Measurements from ENCODE around the gene FAM43A.

FAM43A gene

DNA sequence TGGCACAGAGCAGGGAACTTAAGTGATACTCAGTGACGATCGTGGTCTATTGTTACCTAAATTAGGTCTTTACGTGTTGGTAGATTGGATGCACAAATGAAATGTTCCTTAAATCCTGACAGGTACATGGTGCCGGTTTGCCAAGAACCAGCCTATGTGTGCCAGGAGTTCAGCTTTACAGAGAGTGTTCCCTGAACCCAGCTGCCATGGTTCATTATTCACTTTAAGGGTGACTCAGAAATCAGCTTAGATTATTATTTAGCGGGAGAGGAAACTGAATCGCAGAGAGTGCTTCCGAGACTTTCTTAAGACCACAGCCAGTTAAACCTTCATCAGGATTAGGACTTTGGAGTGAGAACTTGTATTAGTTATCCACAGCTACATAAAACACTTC is 21.5 kb downstream of the FAM43A start:
- Histone ChIP-seq H3K4me3 (ENCODE audit: low read depth, low read length) (no peak overlapping the region), H3K4me1 (ENCODE audit: control insufficient read depth, insufficient read depth, low read length, unreplicated experiment) (peaks cover 6% of the 10 kb centered on the region), H3K27me3 (ENCODE audit: insufficient read depth, low read length) (peaks cover 6% of the 10 kb centered on the region; the same call in 1 of the 2 replicates), H2AFZ (ENCODE audit: low read length, unreplicated experiment) (no peak overlapping the region), H3K27ac (ENCODE audit: low read depth, low read length) (no peak overlapping the region), H3K36me3 (ENCODE audit: insufficient read depth, low read length) (no peaks in the 10 kb centered on the region), H3K79me2 (ENCODE audit: control insufficient read depth, insufficient read depth, low read length, unreplicated experiment) (no peaks in the 10 kb centered on the region)

DNA sequence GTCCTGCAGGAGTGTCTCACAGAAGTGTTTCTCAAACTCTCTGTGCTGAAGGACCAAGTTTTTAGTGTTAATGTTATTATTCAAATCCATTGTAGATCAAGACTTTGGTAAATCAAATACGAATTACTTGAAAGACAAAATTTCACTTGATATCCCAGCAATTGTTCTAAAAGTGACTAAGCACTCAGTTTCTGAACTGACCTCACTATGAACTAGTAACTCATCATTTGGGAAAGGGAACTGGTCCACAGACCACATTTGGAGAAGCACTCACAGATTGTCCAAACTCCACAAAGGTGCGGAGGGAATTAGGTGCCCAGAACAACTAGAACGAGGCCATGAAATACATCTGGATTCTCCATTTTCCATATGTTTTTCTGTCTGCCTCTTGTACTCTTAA is 25.6 kb downstream of the FAM43A start:
- H3K27me3 ChIP-seq (ENCODE audit: insufficient read depth, low read length) = no peaks in the 10 kb centered on the region

DNA sequence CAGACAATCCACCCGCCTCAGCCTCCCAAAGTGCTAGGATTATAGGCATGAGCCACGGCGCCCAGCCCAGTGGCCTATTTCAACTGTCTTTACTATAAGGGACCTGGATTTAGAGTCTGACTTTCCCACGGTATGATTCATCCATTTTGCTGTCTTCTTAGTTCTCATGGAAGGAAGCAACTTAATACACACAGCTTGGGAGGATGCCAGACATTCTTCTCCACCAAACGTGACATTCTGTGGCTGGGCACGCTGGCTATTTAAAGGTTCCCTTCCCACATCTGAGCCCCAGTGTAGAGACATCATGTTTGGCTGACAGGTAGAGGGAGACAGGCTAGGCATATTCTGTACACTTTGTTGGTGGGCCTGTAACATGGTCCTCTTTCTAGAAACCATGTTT is 26.2 kb downstream of the FAM43A start:
- 0 out of 2 replicates have a peak, but pooled peaks cover 6% of the 10 kb centered on the region for H3K27me3 ChIP-seq (ENCODE audit: insufficient read depth, low read length)
- no peak overlapping the region for H3K27ac ChIP-seq (ENCODE audit: low read depth, low read length)
- H3K79me2 ChIP-seq (ENCODE audit: control insufficient read depth, insufficient read depth, low read length, unreplicated experiment) = no peaks in the 10 kb centered on the region
- no peak overlapping the region for H3K4me3 ChIP-seq (ENCODE audit: low read depth, low read length)
- H2AFZ ChIP-seq (ENCODE audit: low read length, unreplicated experiment) = no peak overlapping the region
- H3K36me3 ChIP-seq (ENCODE audit: insufficient read depth, low read length) = no peaks in the 10 kb centered on the region
- peaks cover 6% of the 10 kb centered on the region for H3K4me1 ChIP-seq (ENCODE audit: control insufficient read depth, insufficient read depth, low read length, unreplicated experiment)

More for the DNA sequence above, 25.6 kb downstream of the FAM43A start:
- Histone ChIP-seq H3K4me3 (ENCODE audit: low read depth, low read length) (no peak overlapping the region), H3K36me3 (ENCODE audit: insufficient read depth, low read length) (no peaks in the 10 kb centered on the region), H2AFZ (ENCODE audit: low read length, unreplicated experiment) (no peak overlapping the region), H3K4me1 (ENCODE audit: control insufficient read depth, insufficient read depth, low read length, unreplicated experiment) (peaks cover 6% of the 10 kb centered on the region), H3K79me2 (ENCODE audit: control insufficient read depth, insufficient read depth, low read length, unreplicated experiment) (no peaks in the 10 kb centered on the region), H3K27ac (ENCODE audit: low read depth, low read length) (no peak overlapping the region)

DNA sequence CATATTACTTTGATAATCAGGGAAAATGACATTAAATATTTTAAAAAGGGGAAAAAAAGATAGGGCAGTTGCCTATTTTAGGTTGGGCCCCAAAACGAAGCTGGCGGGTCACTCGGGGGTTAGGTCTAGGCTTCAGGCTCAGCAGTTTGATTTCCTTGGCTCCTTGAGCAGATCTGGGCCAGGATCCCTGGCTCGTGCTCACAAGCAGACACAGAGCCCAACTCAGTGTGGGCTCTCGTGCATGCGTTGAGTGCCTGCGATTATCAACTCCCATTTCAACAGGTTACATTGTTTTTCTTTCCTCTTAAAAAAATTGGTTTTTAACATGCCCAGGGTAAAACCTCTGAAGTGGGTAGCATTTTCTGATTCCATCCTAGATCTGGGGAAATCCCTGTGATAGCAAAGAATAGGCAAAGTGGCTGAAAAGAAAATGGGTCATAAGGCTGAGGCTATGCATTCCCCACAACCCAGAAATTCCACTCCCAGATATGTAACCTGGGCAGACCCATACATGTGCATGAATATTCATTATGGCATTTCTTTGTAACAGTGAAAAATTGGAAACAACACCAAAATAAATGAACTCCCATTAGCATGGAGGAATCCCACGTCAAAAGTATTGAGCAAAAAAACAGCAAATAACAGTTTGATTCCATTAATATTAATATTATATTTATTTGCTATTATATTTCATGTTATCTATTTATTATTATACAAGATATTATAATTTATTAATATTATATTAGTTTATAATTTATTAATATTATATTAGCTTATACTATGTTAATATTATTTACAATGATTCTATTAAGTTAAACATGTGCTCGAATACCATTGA is 27.8 kb downstream of the FAM43A start:
- no peaks in the 10 kb centered on the region for H3K79me2 ChIP-seq (ENCODE audit: control insufficient read depth, insufficient read depth, low read length, unreplicated experiment)
- 0 out of 2 replicates have a peak, but pooled peaks cover 10% of the 10 kb centered on the region for H3K27me3 ChIP-seq (ENCODE audit: insufficient read depth, low read length)
- no peak overlapping the region for H3K27ac ChIP-seq (ENCODE audit: low read depth, low read length)
- H3K36me3 ChIP-seq (ENCODE audit: insufficient read depth, low read length) = no peaks in the 10 kb centered on the region
- H3K4me3 ChIP-seq (ENCODE audit: low read depth, low read length) = no peak overlapping the region
- H2AFZ ChIP-seq (ENCODE audit: low read length, unreplicated experiment) = no peak overlapping the region
- H3K4me1 ChIP-seq (ENCODE audit: control insufficient read depth, insufficient read depth, low read length, unreplicated experiment) = peaks cover 6% of the 10 kb centered on the region

DNA sequence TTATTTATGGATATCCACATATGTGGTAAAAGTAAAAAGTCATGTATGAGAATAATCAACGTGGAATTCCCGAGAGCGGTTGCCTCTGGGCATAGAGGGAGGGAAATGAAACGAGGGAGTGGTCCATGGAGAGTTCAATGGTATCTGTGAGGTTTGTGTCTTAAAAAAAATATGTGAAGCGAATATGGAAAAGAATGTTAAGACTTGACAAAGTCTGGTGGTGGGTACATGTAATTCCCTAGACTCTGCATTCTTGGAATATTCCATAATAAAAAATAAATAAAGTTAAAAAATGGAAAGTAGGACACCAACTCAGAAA is 28.4 kb downstream of the FAM43A start:
- Histone ChIP-seq H3K36me3 (ENCODE audit: insufficient read depth, low read length) (no peaks in the 10 kb centered on the region), H3K27ac (ENCODE audit: low read depth, low read length) (no peak overlapping the region), H3K4me1 (ENCODE audit: control insufficient read depth, insufficient read depth, low read length, unreplicated experiment) (peaks cover 6% of the 10 kb centered on the region), H3K4me3 (ENCODE audit: low read depth, low read length) (no peak overlapping the region), H3K27me3 (ENCODE audit: insufficient read depth, low read length) (peaks cover 11% of the 10 kb centered on the region; the same call in 1 of the 2 replicates), H2AFZ (ENCODE audit: low read length, unreplicated experiment) (no peak overlapping the region), H3K79me2 (ENCODE audit: control insufficient read depth, insufficient read depth, low read length, unreplicated experiment) (no peaks in the 10 kb centered on the region)

DNA sequence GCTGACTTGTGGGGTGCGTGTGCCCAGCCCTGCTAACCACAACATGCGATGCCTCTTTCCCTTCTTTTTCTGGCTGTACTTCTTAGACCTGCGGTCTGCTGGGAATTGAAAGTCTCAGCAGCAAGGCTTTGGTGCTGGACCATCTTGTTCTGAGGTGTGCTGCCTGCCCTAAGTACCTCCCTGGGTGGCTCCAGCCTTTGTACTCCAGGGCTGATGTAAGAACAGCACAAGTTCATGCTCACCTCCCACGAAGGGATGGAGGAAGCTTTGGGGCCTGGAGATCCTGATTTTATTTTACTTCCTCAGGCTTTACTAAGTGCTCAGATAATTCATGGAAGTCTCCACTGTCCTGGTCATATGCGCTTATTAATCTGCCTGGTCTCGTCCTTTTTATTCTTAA is 28.9 kb downstream of the FAM43A start:
- Histone ChIP-seq H3K36me3 (ENCODE audit: insufficient read depth, low read length) (no peaks in the 10 kb centered on the region), H3K27ac (ENCODE audit: low read depth, low read length) (no peak overlapping the region), H3K79me2 (ENCODE audit: control insufficient read depth, insufficient read depth, low read length, unreplicated experiment) (no peaks in the 10 kb centered on the region), H3K27me3 (ENCODE audit: insufficient read depth, low read length) (peaks cover 16% of the 10 kb centered on the region; the same call in 1 of the 2 replicates), H3K4me1 (ENCODE audit: control insufficient read depth, insufficient read depth, low read length, unreplicated experiment) (peaks cover 6% of the 10 kb centered on the region), H2AFZ (ENCODE audit: low read length, unreplicated experiment) (no peak overlapping the region), H3K4me3 (ENCODE audit: low read depth, low read length) (no peak overlapping the region)

DNA sequence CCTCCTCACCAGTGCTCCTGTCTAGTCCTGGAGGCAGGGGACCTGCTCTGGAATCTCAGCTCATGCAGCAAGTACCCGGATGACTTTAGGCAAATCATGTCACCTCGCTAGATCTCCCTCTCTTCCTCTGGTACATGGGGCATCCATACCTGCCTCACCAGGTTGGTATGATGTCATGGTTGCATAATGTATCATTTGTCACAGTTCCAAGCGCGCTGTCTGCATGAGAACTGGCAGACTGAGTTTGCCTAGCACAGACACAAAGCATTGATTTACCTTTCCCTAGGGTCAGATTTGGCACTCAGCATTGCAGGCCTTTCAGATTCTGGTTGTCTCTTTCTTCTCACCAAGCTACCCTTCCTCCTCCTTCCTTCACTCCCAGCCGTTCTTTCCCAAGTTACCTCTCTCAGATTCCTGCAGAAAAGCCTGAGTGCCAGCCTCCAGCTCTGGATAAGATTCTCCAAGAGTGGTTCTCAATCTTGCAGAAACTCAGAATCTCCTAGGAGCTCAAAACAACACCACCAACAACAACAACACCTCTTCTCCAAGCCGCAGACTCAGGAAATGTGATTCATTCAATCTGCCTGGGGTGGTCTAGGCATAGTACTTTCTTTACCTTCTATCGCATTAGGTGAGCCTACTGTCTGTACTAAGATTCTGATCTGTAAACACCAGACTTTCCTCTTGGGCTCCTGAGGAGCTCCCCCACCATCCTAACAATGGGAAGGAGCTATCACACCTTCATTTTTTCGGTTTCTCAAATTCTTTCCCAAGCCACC is 29.5 kb downstream of the FAM43A start:
- Histone ChIP-seq H3K36me3 (ENCODE audit: insufficient read depth, low read length) (no peaks in the 10 kb centered on the region), H3K27me3 (ENCODE audit: insufficient read depth, low read length) (peaks cover 22% of the 10 kb centered on the region), H3K4me1 (ENCODE audit: control insufficient read depth, insufficient read depth, low read length, unreplicated experiment) (peaks cover 6% of the 10 kb centered on the region), H3K79me2 (ENCODE audit: control insufficient read depth, insufficient read depth, low read length, unreplicated experiment) (no peaks in the 10 kb centered on the region), H3K4me3 (ENCODE audit: low read depth, low read length) (no peak overlapping the region), H3K27ac (ENCODE audit: low read depth, low read length) (no peak overlapping the region), H2AFZ (ENCODE audit: low read length, unreplicated experiment) (no peak overlapping the region)

DNA sequence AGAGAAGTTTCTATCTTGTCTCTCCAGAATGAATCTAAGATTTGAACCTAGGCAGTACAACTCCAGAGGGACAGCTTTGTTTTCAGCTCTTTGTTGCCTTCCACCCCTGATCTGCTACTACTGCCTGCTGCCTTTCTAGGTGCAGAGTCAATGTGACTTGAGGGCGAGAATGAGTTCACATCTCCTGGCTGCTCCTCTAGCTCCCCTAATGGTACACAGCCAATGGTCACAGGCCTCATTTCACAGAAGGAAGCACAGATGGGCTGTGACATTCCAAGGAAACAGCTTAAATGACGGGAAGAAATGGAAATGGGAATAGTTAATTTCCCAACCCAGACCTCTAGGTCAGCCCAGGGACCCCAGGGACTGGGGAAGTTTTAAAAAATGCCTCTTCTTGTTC is 32.4 kb downstream of the FAM43A start:
- Histone ChIP-seq H3K27ac (ENCODE audit: low read depth, low read length) (no peak overlapping the region), H3K36me3 (ENCODE audit: insufficient read depth, low read length) (no peaks in the 10 kb centered on the region)

DNA sequence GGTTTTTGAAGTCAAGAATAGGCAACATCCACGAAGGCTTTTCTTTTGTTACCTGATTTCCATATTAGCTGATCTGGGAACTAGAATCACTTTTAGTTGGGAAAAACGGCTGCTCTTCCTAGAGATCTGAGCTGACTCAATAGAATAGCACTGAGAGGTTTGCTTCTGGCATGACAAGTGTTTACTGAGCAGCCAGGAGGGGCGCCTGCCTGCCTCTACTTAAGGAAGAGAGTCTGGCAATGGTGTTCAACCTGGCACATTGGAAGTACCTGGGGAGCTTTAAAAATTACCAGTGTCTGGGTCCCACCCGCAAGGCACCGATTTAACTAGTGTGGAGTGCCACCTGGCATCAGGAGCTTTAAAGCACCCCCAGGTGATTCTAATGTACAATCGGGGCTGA is 34.4 kb downstream of the FAM43A start:
- Histone ChIP-seq H3K27ac (ENCODE audit: low read depth, low read length) (no peak overlapping the region), H3K4me3 (ENCODE audit: low read depth, low read length) (no peak overlapping the region), H3K36me3 (ENCODE audit: insufficient read depth, low read length) (no peaks in the 10 kb centered on the region), H3K79me2 (ENCODE audit: control insufficient read depth, insufficient read depth, low read length, unreplicated experiment) (no peaks in the 10 kb centered on the region), H3K4me1 (ENCODE audit: control insufficient read depth, insufficient read depth, low read length, unreplicated experiment) (no peaks in the 10 kb centered on the region), H2AFZ (ENCODE audit: low read length, unreplicated experiment) (no peak overlapping the region), H3K27me3 (ENCODE audit: insufficient read depth, low read length) (peaks cover 41% of the 10 kb centered on the region)

More for the DNA sequence above, 32.4 kb downstream of the FAM43A start:
- peaks cover 41% of the 10 kb centered on the region for H3K27me3 ChIP-seq (ENCODE audit: insufficient read depth, low read length)
- no peak overlapping the region for H2AFZ ChIP-seq (ENCODE audit: low read length, unreplicated experiment)
- no peak overlapping the region for H3K4me3 ChIP-seq (ENCODE audit: low read depth, low read length)
- no peaks in the 10 kb centered on the region for H3K79me2 ChIP-seq (ENCODE audit: control insufficient read depth, insufficient read depth, low read length, unreplicated experiment)
- no peaks in the 10 kb centered on the region for H3K4me1 ChIP-seq (ENCODE audit: control insufficient read depth, insufficient read depth, low read length, unreplicated experiment)

DNA sequence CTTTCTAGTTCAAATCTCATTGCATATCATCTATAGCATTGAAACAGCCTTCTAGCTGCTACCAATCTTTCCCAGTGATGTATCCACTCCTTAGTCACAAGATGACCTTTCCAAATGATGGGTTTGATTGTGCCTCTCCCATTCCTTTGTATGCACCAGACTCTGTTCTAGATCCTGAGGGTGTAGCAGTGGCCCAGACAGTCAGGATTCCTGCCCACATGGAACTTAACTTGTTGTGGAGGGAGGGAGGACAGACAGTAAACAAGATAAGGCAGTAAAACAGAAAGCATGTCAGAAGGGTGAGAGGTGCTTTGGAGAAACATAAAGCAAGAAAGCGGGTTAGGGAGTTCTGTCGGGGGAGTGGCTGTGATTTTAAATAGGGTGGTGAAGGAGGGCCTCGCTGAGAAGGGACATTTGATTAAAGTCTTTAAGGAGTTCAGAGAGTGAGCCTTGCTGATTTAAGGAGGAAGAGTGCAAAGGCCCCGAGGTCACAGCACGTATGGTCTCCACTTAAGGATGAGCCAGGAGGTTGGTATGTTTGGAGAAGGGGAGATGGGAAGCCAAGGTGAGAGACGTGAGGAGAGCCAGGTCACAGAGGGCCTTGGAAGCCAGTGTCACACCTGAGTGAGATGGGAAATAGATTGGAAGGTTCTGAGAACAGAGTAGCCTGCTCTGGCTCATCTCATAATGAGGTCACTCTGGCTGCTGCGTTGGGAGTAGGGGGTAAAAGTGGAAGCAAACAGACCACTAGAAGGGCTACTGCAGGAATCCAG is 38.3 kb downstream of the FAM43A start:
- H3K36me3 ChIP-seq (ENCODE audit: insufficient read depth, low read length) = no peaks in the 10 kb centered on the region
- H2AFZ ChIP-seq (ENCODE audit: low read length, unreplicated experiment) = no peak overlapping the region
- no peak overlapping the region for H3K4me3 ChIP-seq (ENCODE audit: low read depth, low read length)
- H3K27me3 ChIP-seq (ENCODE audit: insufficient read depth, low read length) = peaks cover 34% of the 10 kb centered on the region
- no peaks in the 10 kb centered on the region for H3K79me2 ChIP-seq (ENCODE audit: control insufficient read depth, insufficient read depth, low read length, unreplicated experiment)
- H3K4me1 ChIP-seq (ENCODE audit: control insufficient read depth, insufficient read depth, low read length, unreplicated experiment) = no peaks in the 10 kb centered on the region
- H3K27ac ChIP-seq (ENCODE audit: low read depth, low read length) = no peak overlapping the region
